KOPT-K1 (cell line): Measurements from ENCODE around the gene PPM1L.

Experiments
- H3K27ac ChIP-seq: fragments of 200-600 bp; sonication (generic); 2 replicates; pipeline ENCODE4 v1.5.1; 2016; ENCODE audit warnings: antibody characterized with exemption, mild to moderate bottlenecking, low read depth, low read length; ENCODE audit not compliant: poor library complexity, severe bottlenecking
- H3K36me3 ChIP-seq: fragments of 200-600 bp; sonication (generic); 2 replicates; pipeline ENCODE4 v1.5.1; 2017; ENCODE audit warnings: antibody characterized with exemption, mild to moderate bottlenecking, low read length, moderate library complexity; ENCODE audit not compliant: insufficient read depth
- H3K9me3 ChIP-seq: fragments of 200-600 bp; sonication (generic); 2 replicates; pipeline ENCODE4 v1.5.1; 2017; ENCODE audit warnings: antibody characterized with exemption, low read length, mild to moderate bottlenecking; ENCODE audit not compliant: insufficient read depth, poor library complexity, severe bottlenecking

Gene PPM1L

DNA sequence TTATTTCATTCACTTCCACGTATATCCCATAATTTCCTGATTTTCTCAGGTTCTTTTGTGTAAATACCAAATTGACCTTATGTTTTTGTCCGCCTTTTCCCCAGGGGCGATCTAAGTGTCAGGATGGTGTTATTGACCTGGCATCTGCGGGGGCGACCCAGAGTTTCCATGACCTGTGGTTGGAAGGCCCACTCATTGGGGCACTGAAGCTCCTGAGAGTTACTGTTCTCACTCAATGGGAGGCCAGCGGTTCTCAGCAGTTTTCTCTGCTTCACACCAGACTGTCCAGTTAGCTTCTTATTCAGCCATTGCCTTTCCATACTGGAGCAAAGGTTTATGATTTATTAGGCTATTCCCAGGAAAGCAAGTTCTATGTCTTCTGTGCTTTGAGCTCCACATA lies 295.8 kb downstream of the PPM1L start:
- H3K36me3 ChIP-seq, result no peaks in the 10 kb centered on the region
- no peak overlapping the region for H3K27ac ChIP-seq
- H3K9me3 ChIP-seq, result no peaks in the 10 kb centered on the region

DNA sequence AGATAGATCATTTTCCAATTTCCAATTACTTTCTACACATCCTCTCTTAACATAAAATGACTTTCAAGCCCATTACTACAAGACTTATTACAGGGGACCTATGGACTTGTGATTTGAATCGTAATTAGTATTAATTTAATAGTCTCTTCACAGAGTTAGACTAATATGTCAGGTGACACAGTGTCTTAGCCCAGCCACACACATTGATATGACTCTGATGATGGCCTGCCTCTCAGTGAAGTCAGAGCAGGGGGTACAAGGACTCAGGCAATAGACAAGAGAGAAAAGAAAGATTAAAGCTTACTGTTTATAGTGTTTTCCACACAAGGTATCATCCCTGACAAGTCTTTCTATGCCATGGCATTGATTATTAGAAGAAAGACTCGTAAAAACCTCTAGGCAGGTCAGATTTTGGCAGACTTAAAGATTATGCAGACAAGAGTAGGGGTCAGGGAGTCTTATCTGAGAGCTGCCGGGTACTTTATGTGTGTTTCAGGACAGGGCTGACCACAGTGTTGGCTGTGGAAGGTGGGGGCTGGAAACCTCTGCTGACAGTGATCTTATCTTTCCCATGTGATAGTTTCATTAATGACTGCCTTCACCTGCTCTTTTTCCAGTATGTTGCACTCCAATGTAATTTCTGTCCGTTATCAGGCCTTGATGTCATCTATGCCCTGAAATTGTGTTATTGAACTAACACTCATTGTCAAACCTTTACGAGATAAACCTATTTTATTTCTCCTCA lies 299.0 kb downstream of the PPM1L start:
- H3K36me3 ChIP-seq, result no peaks in the 10 kb centered on the region
- no peaks in the 10 kb centered on the region for H3K9me3 ChIP-seq
- no peak overlapping the region for H3K27ac ChIP-seq

DNA sequence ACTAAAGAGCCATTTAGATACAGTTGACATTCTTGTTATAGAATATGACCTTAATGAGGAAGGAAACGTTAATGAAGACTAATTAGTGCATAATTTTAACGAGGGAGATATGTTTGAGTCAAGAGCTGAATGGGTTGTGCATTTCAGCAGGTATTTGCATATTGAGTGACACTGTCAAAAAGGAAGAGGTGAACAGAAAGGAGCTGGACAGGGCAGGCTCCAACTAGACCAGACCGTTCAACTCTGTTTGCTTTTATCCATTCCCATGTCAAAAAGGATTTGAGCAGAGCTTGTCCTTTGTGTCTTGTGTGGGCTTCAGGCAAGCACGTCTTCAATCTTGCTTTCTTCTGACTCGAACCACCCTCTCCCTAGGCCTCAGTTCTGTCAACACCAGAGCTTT lies 308.4 kb downstream of the PPM1L start:
- no peak overlapping the region for H3K27ac ChIP-seq
- H3K9me3 ChIP-seq, result no peaks in the 10 kb centered on the region
- no peaks in the 10 kb centered on the region for H3K36me3 ChIP-seq

DNA sequence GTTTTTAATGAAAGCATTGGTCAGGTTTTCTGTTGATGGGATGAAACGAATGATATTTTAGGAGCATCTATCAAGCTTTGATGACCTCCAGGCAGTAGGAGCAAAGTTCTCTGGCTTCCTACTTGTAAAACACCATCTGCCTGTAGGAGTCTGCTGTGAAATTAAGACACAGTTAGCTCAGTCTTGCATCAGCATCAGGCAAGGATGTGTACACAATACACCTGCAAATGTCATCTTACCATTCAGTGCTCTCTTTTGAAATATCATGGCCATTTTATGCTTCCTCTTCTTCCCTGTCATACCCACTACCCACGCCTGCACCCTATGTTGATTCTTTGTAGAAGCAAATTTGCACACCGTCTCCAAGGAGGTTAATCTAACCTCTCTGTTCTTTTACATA lies 310.9 kb downstream of the PPM1L start:
- Histone ChIP-seq H3K36me3 (no peaks in the 10 kb centered on the region), H3K27ac (no peak overlapping the region), H3K9me3 (no peaks in the 10 kb centered on the region)

DNA sequence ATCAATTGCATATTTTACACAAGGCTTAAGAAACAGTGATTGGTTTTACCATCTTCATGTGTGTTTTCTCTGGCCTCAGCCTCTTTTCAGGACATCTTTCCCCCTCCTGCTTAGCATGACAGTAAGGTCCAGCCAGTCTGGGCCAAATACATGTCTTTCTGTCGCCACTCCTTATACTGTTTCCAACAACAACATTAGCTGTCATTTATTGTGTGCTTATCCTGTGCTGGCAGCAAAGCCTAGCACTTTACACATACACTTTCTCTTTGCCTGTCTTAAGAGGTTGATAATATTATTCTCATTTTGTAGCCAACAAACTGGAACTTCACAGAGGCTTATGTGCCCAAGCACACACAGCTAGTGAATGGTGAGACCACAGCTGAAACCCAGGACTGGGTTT lies 311.3 kb downstream of the PPM1L start:
- H3K9me3 ChIP-seq, result no peaks in the 10 kb centered on the region
- no peaks in the 10 kb centered on the region for H3K36me3 ChIP-seq
- H3K27ac ChIP-seq, result no peak overlapping the region

DNA sequence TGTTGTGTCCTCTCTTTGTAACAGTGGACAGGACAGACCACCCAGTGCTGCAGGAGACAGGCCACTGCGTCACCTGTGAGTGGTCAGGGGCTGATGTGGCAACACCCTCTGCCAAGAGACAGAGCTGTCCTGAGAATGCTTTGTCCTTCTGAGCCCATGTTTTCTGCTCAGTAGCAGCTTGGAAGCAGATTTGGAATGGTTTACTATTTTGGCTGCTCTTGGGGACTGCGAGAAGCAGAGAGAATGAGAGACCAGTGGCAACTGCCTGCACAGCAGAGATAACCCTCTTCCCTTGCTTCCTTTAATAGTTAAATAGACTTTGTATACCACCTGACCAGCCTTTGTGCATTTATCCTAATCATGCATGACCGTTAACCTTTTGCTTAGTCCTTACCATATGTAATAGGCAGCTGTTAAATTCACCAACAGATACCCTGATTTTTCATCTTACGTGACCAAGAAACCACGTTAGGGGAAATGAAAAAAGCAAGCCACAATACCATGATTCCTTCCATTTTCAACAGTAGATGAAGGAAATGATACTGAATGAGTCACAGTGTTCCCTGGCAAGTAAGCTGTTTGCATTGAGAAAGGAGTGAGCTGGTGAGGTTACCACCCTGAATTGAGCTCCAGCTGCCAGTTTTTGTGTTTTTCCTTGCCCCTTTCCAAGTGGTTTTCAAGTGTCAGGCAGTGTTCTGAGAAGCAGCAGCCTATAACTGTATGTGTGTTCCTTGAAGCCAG lies 313.6 kb downstream of the PPM1L start:
- H3K27ac ChIP-seq, result no peak overlapping the region
- H3K9me3 ChIP-seq, result no peaks in the 10 kb centered on the region
- H3K36me3 ChIP-seq, result no peaks in the 10 kb centered on the region

DNA sequence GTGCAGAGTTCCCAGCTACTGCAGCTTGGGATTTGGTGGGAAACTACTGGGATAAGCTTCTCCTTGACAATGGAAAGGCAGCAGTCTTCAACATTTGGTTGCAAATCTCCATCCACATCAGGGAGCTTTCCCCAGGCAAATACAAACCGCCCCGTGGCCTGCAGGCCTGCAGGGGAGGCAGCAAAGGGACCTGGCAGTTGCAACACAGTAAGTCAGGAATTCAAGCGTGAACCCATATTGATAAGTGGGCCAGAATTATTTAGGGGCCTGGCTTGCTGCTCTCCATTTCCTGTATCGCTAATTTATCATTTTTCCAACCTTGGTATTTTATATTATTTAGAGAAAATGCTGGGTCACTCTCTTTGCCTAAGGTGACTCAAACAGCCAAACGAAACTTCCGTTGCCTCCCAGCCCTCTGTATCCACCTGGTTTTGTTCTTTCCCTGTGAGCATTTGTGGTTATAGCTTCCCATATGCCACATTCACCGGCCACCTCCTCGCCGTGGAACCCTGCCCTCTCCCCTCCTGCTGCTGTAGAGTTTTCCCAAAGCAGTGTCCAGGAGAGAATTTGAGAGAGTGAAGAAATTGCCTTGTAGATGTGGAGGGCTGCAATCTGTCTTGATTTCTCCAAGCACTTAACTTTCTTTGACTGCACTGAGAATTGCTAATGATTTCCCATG lies 314.4 kb downstream of the PPM1L start:
- no peaks in the 10 kb centered on the region for H3K9me3 ChIP-seq
- H3K36me3 ChIP-seq, result no peaks in the 10 kb centered on the region
- no peak overlapping the region for H3K27ac ChIP-seq

DNA sequence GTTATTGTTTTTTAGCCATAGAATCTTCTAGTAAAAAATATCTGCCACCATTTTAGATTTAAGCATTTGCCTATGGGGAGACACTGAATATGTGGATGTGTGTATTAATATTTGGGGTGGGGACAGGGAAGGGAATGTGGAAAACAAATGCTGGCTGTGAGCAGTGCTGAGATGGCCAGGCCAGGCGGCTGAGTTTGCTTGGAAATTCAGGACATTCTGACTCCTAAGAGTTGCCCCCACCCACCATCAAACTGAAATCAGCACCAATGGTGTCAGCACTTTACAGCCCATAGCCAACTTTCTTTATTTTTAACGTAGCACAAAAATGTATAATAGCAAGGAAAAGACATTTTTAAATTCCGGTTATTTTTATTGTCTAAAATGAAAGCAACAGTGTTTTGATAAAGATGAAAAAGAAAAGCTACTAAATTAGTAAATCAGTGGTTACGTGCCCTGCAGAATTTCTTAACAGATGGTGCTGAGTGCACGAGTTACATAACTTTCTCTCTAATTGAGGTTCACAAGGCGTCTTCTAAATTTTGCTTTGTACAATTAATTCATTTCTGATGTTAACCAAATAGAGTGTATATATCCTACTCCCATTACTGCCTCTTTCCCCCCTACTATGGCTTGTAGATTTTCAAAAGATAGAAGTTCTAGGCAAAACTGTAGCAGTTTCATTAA lies 315.1 kb downstream of the PPM1L start:
- H3K27ac ChIP-seq, result no peak overlapping the region
- H3K9me3 ChIP-seq, result no peaks in the 10 kb centered on the region
- H3K36me3 ChIP-seq, result no peaks in the 10 kb centered on the region

DNA sequence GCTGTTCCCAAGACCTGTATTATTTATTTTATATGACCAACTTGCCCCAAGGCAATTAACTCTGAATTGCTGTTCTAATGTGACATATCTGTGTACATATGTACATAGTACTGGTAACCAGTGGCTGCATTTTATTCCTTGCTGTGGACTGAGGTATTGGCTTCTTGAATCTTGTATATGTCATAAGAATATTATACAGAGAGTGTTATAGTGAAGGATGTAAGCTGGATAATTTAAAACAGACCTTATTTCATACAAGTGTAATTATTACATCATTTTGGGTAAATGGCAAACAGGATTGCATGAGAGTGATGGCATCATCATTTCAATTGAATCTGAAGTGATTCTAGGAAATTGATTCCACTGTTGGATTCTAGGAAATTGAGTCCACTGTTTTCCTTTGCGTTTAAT lies 316.2 kb downstream of the PPM1L start:
- Histone ChIP-seq H3K27ac (no peak overlapping the region), H3K9me3 (no peaks in the 10 kb centered on the region), H3K36me3 (no peaks in the 10 kb centered on the region)

DNA sequence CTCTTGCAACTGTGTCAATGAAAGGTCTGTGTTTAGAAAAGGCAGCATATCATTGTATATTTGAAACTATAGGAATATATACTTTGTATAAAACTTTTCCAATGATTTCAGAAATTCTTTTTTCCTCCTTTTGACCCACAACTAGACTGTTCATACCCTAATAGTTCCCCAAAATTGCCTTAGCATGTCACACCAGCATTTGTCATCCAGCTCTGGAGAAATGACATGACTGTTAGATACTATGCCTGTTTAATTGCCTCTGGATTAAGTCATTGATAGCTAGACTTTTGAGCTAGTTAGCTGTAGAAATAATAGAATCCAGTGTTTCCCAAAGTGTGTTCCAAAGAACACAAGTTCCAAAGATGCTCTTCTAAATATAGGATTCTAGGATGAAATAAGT lies 316.7 kb downstream of the PPM1L start:
- Histone ChIP-seq H3K36me3 (no peaks in the 10 kb centered on the region), H3K9me3 (no peaks in the 10 kb centered on the region), H3K27ac (no peak overlapping the region)

DNA sequence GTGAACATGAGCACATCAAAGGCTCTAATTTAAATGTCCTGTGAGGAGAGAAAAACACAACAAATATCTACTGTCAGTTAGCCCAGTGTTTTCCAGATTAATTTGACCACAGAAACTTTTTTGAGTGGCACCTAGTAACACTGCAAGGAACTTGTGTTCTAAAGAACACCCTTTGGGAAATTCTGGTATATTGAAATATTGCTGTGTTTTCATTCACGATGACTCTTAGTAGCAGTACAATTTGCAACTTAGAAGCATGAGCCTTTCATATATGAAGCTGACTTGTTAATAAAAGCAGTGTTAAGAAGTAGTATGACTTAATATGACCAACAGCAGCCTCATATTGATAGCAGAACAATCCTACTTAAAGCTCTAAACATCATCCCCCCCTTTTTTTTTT lies 317.1 kb downstream of the PPM1L start:
- no peaks in the 10 kb centered on the region for H3K36me3 ChIP-seq
- no peak overlapping the region for H3K27ac ChIP-seq
- no peaks in the 10 kb centered on the region for H3K9me3 ChIP-seq

DNA sequence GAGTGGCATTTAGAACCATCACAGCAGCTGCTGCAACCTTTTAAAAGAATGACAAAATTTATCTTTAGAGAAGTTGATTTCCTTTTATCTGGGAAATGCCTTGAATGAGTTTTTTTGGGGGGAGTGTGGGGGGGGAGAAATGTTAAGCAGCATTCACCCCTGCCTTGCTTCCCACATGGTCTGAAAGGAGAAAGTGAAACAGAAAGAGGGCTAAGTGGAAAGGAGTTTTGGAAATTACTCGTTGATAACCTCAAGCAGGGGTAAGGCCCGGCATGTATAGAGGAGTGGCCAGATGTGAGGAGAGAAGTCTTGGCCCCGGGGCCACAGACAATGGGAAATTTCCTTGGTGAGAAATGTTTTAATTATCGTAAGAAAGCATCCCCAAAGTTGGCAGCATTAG lies 325.6 kb downstream of the PPM1L start:
- Histone ChIP-seq H3K27ac (no peak overlapping the region), H3K9me3 (no peaks in the 10 kb centered on the region)

DNA sequence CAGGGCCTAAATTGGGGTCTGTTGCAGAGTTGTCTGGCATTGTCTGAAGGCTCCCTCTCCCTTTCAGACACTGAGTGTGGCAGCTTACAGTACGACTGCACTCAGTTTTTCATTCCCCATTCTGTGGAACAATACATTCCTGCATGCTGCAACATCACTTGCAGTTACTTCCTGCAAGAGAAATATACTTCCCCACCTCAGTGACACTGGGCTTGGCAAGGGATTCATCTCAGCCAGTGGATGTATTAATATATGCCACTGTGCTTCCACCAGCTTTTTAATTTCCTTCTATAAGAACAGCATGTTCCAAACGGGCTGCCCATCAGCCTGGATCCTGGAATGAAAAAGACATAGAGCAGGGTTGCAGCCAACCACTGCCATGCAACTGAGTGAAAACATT lies 326.0 kb downstream of the PPM1L start:
- Histone ChIP-seq H3K36me3 (no peaks in the 10 kb centered on the region), H3K27ac (no peak overlapping the region), H3K9me3 (no peaks in the 10 kb centered on the region)

More for the DNA sequence above, 325.6 kb downstream of the PPM1L start:
- H3K36me3 ChIP-seq, result no peaks in the 10 kb centered on the region

DNA sequence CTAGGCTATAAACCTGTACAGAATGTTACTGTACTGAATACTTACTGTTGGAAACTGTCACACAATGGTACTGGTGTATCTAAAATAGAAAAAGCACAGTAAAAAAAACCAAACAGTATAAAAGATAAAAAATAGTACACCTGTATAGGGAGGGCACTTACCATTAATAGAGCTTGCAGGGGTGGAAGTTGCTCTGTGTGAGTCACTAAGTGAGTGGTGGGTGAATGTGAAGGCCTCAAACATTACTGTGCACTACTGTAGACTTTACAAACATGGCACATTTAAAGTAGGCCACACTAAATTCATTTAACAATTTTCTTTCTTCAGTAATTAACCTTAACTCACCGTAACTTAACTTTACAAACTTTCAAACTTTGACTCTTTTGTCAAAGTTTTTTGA lies 327.1 kb downstream of the PPM1L start:
- H3K27ac ChIP-seq, result no peak overlapping the region
- no peaks in the 10 kb centered on the region for H3K9me3 ChIP-seq
- H3K36me3 ChIP-seq, result no peaks in the 10 kb centered on the region

DNA sequence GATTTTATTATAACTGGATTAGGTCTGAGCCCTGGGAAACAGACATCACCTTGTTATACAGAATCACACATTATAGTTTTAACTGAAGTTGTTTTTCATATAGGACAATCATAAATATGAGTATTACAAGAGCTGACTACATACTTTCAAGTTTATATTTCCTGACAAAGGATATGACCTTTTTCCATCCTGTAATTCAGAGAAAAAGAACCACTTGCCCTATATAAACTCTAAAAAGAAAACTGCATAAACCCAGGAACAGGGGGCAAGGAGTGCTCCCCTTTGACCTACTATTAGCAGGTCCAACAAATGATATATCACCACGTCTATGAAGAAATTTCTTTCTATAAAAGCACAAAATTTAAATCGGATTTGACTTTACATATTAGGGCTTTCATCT lies 328.2 kb downstream of the PPM1L start:
- no peak overlapping the region for H3K27ac ChIP-seq
- H3K36me3 ChIP-seq, result no peaks in the 10 kb centered on the region
- no peaks in the 10 kb centered on the region for H3K9me3 ChIP-seq
